Measurements from ENCODE around the gene KRTAP2-2.

The KRTAP2-2 gene

DNA sequence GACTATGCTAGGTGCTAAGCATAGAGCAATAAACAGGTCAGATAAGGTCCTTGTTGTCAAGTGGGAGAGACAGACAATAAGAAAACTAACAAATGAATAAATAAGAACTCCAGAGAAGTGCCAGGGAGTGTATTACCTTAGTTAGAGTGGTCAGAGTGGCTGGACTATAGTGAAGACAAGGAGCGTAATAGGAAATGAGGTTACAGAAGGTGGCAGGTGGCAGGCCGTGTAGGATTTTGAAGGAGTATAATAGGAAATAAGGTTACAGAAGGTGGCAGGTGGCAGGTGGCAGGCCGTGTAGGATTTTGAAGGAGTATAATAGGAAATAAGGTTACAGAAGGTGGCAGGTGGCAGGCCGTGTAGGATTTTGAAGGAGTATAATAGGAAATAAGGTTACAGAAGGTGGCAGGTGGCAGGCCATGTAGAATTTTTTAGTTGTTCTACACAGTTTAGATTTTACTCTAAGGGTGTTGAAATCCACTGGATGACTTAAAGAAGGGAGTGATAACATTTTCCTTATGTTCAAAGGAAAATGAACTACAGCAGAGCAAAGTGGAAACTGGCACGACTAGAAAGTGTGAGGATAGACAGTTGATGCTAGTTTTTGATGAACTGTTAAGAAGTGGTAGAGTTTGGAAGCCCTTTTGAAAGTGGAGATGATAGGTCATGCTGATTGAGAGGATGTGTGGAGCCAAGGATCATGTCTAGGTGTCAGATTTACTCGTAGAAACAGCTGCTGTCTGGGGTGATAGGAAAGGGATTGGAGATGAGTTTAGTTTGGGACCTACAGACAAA lies 42.5 kb downstream of the KRTAP2-2 start:
- TF ChIP-seq, protein P1, sequence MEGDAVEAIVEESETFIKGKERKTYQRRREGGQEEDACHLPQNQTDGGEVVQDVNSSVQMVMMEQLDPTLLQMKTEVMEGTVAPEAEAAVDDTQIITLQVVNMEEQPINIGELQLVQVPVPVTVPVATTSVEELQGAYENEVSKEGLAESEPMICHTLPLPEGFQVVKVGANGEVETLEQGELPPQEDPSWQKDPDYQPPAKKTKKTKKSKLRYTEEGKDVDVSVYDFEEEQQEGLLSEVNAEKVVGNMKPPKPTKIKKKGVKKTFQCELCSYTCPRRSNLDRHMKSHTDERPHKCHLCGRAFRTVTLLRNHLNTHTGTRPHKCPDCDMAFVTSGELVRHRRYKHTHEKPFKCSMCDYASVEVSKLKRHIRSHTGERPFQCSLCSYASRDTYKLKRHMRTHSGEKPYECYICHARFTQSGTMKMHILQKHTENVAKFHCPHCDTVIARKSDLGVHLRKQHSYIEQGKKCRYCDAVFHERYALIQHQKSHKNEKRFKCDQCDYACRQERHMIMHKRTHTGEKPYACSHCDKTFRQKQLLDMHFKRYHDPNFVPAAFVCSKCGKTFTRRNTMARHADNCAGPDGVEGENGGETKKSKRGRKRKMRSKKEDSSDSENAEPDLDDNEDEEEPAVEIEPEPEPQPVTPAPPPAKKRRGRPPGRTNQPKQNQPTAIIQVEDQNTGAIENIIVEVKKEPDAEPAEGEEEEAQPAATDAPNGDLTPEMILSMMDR (IDR thresholded peaks at IDR 0.05; ENCODE audit: borderline replicate concordance, insufficient read depth, low read depth, low read length), result no peak
- no peak overlapping the region for H3K4me3 ChIP-seq (ENCODE audit: low read depth, low read length)

DNA sequence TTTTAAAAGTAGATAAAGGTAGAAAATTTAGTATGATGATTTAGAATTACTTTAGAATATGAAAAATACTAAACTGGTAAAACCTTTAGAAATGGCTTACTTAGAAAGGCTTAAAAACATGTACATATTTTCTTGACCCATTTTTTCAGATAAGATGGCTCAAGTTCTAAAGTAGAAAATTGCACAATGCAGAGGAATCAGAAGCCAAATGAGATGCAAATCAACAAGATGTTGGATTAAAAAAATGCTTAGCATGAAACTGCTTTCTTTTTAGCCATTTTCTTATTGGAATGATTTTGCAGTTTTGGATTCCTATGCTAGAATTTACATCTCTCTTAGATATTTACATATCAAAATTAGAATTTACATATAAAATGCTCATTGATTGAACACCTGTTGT lies 44.6 kb downstream of the KRTAP2-2 start:
- H3K4me3 ChIP-seq (ENCODE audit: low read depth, low read length), result no peak overlapping the region
- TF ChIP-seq, protein P1 (IDR thresholded peaks at IDR 0.05; ENCODE audit: borderline replicate concordance, insufficient read depth, low read depth, low read length), result no peak

DNA sequence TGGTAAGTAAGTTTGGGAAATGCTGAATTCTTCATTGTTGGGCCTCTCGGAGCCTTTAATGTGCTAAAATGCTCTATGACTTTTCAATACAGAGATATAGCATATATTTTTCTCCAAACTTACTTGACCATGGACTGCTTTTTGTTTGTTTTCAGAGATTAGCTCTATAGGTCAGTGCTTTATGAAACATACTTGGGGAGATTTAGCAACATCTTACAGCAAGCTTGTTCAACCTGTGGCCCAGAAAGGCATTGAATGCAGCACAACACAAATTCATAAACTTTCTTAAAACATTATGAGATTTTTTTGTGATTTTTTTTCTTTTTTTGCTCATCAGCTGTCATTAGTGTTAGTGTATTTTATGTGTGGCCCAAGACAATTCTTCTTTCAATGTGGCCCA lies 45.1 kb downstream of the KRTAP2-2 start:
- no peak overlapping the region for H3K4me3 ChIP-seq (ENCODE audit: low read depth, low read length)
- TF ChIP-seq, protein P1 (IDR thresholded peaks at IDR 0.05; ENCODE audit: borderline replicate concordance, insufficient read depth, low read depth, low read length), result no peak

DNA sequence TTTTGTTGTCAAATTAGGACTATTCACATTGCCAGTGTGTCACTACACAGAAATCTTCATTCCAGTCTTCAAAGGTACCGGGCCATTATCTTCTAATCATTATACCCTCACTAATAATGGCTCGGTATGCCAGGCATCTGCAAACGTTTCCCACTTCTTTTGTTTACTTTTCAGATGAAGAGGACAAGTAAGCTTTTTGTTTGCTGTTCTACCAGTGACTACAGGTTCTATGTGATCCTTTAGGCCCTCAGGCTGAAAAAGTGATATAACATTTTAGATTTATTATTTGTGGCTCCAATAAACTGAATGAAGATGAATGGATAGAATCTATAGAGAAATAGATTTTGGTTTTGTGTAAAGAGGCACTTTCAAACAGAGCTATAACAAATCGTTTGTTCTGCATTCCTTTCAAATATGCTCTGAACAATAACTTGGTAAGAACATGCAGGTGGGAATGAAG lies 45.7 kb downstream of the KRTAP2-2 start:
- H3K4me3 ChIP-seq (ENCODE audit: low read depth, low read length), result no peak overlapping the region
- TF ChIP-seq, protein P1 (IDR thresholded peaks at IDR 0.05; ENCODE audit: borderline replicate concordance, insufficient read depth, low read depth, low read length), result no peak

DNA sequence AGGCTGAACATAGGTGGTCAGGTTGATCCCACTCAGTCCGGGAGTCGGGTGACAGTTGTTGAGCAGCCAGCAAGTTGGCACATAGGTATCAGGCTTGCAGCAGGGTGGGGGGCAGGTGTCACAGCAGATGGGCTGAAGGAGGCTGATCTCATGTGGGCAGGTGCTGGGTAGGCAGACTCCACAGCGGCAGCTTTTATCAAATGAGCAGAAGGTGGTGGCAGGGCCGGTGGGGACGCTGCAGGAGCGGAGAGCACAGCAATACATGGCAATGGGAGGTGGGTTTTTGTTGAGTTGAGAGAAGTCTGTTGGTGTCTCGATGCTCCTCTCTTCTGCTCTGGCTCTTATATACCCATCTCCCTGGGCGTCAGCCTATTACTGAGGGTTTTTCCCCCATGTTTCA lies 46.2 kb downstream of the KRTAP2-2 start, which contains the start of gene KRTAP3-1:
KRTAP3-1 (minus strand) TSS at position 318 of the 400 bp plus-strand sequence; CDS start at position 264, 54 bp downstream.
- H3K4me3 ChIP-seq (ENCODE audit: low read depth, low read length), result no peak within 1 kb of the TSS
- TF ChIP-seq, protein P1 (IDR thresholded peaks at IDR 0.05; ENCODE audit: borderline replicate concordance, insufficient read depth, low read depth, low read length), result no peak

Data from GM12875 (cell line).